ENCODE data around the gene CKLF. TPM values are rescaled to one million over a fixed set of nuclear protein-coding genes. Genes with fewer than 3 reads are reported as not detected.
A peak's percentile ranks its signal among the peaks of the same experiment; 100 is the strongest.
"Not testable (repeated sequence)": the region's sequence is repeated elsewhere in the genome, so short reads cannot be mapped to it uniquely, and the experiment has no call there.

The CKLF gene
- total RNA-seq, 4 donors from 2014 or later: 31.6 to 68.4 (median 49.2) TPM

- DNase-seq (ENCODE audit: low spot score): peak; percentile 71
- peak in 1 of 3 donors; percentile 42 for TF ChIP-seq CTCF (IDR thresholded peaks at IDR 0.05)
- peak; percentile 45 for ATAC-seq (ENCODE audit: low FRiP score)
Measured at GRCh38 chr16:66608241-66609138, 56.1 kb downstream of the CKLF start.

- ATAC-seq (ENCODE audit: low FRiP score) (no peak), DNase-seq (ENCODE audit: low spot score) (no peak)
- TF ChIP-seq CTCF (IDR thresholded peaks at IDR 0.05): no peak
Measured at GRCh38 chr16:66609139-66609510, 56.7 kb downstream of the CKLF start.

GRCh38 chr16:66610111-66610820 lies 57.9 kb downstream of the CKLF start:
- no peak for TF ChIP-seq CTCF (IDR thresholded peaks at IDR 0.05)
- DNase-seq (ENCODE audit: low spot score) (no peak), ATAC-seq (ENCODE audit: low FRiP score) (no peak)

GRCh38 chr16:66611911-66612310 lies 59.5 kb downstream of the CKLF start:
- not testable (repeated sequence) for DNase-seq (ENCODE audit: low spot score); ATAC-seq (ENCODE audit: low FRiP score)

GRCh38 chr16:66612422-66612821 lies 60.0 kb downstream of the CKLF start:
- ATAC-seq (ENCODE audit: low FRiP score) (no peak), DNase-seq (ENCODE audit: low spot score) (no peak)
- TF ChIP-seq CTCF (IDR thresholded peaks at IDR 0.05): no peak

- DNase-seq (ENCODE audit: low spot score) (no peak), ATAC-seq (ENCODE audit: low FRiP score) (no peak)
- TF ChIP-seq CTCF (IDR thresholded peaks at IDR 0.05): no peak
Measured at GRCh38 chr16:66614161-66614802, 61.9 kb downstream of the CKLF start.

Small RNA genes within 50 kb of the gene (small RNA-seq; reads per million reads assigned to genes)
- not detected for gene CKLF-CMTM1

Other genes with a start within 250 kb of the CKLF start
- 100 to 1,000 TPM in 1 of 4 donors, 10 to 100 TPM in 3; 31.8 to 237 (median 95.8) TPM for gene CDH5, start 185.9 kb upstream of the CKLF start, total RNA-seq
- gene BEAN1, start 125.3 kb upstream of the CKLF start, total RNA-seq: 1 to 10 TPM in 2 of 4 donors, under 1 TPM in 1, not detected in 1; 0.94 to 2.2 (median 1.3) TPM
- 10 to 100 TPM; 39.9 to 69.7 (median 56.0) TPM for gene TK2, start 2.5 kb upstream of the CKLF start, total RNA-seq
- gene CMTM1, start 13.9 kb downstream of the CKLF start, total RNA-seq: 1 to 10 TPM in 2 of 4 donors, under 1 TPM in 2; 0.93 to 1.1 (median 0.98) TPM
- gene CMTM2, start 26.9 kb downstream of the CKLF start, total RNA-seq: 1 to 10 TPM in 3 of 4 donors, not detected in 1; 1.1 to 5.7 (median 1.2) TPM
- gene CMTM3, start 52.1 kb downstream of the CKLF start, total RNA-seq: 10 to 100 TPM; 28.9 to 53.4 (median 43.5) TPM
- 10 to 100 TPM; 12.6 to 29.9 (median 23.8) TPM for gene CMTM4, start 144.2 kb downstream of the CKLF start, total RNA-seq
- 100 to 1,000 TPM; 120 to 199 (median 169) TPM for gene DYNC1LI2, start 199.0 kb downstream of the CKLF start, total RNA-seq
- gene TERB1, start 249.0 kb downstream of the CKLF start, total RNA-seq: not detected